GM12873 (cell line): ENCODE measurements around the gene MEIOSIN.

Source experiments
- TF ChIP-seq, protein P1 (sequence below): IDR thresholded peaks from 2 replicates; pipeline ENCODE4 v1.5.1; 2012; ENCODE audit warnings: low read depth, mild to moderate bottlenecking, moderate library complexity, low read length, control low read depth; ENCODE audit not compliant: insufficient read depth; ENCODE audit errors: missing control alignments

MEIOSIN gene

DNA sequence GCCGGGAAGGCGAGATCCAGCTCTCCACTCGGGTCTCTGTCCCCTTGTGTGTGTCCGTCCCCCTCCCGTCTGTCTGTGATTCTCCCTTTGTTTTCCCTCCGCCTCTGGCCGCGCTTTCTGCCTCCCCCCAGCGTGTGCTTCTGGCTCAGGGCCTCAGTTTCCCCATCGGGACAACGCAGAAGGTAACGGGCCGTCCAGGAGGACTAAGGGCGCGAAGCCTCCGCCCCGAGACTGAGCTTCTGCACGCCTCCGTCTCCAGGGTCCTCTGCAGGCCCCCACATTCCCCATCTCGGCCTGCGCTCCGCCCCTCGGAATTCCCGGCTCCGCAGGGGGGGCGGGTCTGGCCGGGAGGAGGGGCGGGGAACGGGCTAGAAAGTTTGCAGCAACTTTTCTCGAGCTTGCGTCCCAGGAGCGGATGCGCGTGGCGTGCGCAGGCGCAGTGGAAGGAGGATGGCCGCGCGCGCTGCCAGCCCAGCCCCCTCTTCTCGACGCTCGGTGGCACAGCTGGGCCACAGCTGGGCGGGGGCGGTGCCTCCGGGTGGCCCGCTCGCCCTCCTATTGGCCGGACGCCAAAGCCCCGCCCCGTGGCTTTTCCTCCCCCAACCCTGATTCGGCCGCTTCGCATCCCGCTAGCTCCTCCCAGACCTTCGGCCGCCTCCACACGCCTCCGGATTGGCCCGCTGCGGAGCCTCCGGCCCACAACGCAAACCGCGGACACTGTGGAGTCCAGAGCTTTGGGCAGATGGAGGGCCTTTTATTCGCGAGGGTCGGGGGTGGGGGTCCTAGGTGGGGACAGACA, 35.9 kb downstream of the MEIOSIN start, which contains the start of gene SIX5:
SIX5 (minus strand) TSS at position 269 of the 799 bp plus-strand sequence. CDS start 408 bp downstream, outside the sequence.
- TF ChIP-seq, protein P1, sequence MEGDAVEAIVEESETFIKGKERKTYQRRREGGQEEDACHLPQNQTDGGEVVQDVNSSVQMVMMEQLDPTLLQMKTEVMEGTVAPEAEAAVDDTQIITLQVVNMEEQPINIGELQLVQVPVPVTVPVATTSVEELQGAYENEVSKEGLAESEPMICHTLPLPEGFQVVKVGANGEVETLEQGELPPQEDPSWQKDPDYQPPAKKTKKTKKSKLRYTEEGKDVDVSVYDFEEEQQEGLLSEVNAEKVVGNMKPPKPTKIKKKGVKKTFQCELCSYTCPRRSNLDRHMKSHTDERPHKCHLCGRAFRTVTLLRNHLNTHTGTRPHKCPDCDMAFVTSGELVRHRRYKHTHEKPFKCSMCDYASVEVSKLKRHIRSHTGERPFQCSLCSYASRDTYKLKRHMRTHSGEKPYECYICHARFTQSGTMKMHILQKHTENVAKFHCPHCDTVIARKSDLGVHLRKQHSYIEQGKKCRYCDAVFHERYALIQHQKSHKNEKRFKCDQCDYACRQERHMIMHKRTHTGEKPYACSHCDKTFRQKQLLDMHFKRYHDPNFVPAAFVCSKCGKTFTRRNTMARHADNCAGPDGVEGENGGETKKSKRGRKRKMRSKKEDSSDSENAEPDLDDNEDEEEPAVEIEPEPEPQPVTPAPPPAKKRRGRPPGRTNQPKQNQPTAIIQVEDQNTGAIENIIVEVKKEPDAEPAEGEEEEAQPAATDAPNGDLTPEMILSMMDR = no peak

- TF ChIP-seq, protein P1 = no peak
Observed at GRCh38 chr19:45769821-45770191, 36.6 kb downstream of the MEIOSIN start.

- TF ChIP-seq, protein P1 = peak; percentile 78
Observed at GRCh38 chr19:45770192-45771101, 37.2 kb downstream of the MEIOSIN start.

GRCh38 chr19:45771311-45771933, 38.2 kb downstream of the MEIOSIN start:
- TF ChIP-seq, protein P1 = no peak

DNA sequence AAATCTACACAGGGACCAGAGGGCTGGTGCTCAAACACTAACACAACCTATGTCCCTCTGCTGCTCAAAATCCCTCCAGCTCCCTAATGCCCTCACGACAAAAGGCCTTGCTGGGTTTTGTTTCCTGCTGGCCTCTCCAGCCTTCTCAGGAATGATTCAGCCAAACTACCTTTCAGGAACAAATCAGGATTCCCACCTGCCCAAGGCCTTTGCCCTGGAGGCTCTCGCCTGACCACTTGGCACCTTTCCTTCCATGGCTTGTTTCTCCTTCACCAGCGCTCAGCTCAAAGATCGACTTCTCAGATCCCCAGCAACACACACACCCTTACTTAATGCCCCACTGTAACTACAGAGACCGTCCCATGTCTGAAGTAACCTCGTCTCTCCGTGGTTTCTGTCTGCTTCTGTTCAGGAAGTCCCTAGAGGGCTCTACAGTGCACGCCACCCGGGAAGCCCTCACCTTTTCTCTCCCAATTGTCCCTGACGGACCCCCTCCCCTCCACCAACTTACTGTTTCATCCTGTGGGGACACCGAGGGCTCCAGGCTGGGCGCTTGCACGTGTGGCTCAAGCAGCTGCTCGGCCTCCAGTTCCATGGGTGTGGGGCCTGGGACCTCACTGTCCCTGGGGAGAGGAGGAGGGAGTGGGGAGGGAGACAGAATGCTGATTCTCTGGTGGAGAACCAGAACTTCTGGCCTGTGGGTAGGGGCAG, 39.0 kb downstream of the MEIOSIN start:
- TF ChIP-seq, protein P1 = no peak

DNA sequence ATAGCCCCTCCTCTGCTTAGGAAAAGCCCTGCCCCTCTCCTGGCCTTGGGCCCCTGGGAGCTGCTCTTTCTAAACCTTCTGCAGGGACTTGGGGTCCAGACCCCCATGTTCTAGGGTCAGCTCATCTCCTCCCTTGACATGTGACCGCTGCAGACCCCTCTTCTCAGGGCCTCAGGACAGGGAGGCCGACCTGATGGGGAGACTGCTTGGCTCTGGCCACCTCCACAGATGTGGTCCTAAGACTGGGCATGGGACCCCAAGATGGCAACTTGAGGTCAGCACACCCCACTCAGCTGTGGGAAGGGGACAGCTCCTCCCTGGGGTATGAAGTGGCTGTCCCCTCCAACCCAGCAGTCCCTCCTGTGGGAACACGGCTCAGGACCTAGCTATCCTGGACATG, 39.7 kb downstream of the MEIOSIN start:
- TF ChIP-seq, protein P1 = no peak
